GM18907 (cell line): ENCODE measurements around the gene RFTN2.
"Not testable (repeated sequence)": the region's sequence is repeated elsewhere in the genome, so short reads cannot be mapped to it uniquely, and the experiment has no call there.

Source experiments
- ATAC-seq: cut with Tn5 transposase; IDR thresholded peaks from one replicate; pipeline ENCODE4 v1.9.1; 2021; ENCODE audit warnings: mild to moderate bottlenecking, moderate library complexity; ENCODE audit not compliant: unreplicated experiment

The RFTN2 gene

GRCh38 chr2:197675246-197675645 is at the start of gene RFTN2:
Gene RFTN2, minus strand, starts transcription at chr2:197675587. Its CDS starts 129 bp downstream, at chr2:197675458.
- ATAC-seq, result no peak

GRCh38 chr2:197717863-197718262 is 42.5 kb upstream of the RFTN2 start:
- ATAC-seq, result no peak

GRCh38 chr2:197713271-197713670 is 37.9 kb upstream of the RFTN2 start:
- ATAC-seq, result no peak

- ATAC-seq, result no peak
Measured at GRCh38 chr2:197711578-197711977, 36.2 kb upstream of the RFTN2 start.

- ATAC-seq, result peak; percentile 83
Measured at GRCh38 chr2:197710424-197711042, 35.1 kb upstream of the RFTN2 start.

GRCh38 chr2:197709140-197709539 is 33.8 kb upstream of the RFTN2 start:
- ATAC-seq, result not testable (repeated sequence)

GRCh38 chr2:197708331-197708730 is 32.9 kb upstream of the RFTN2 start:
- ATAC-seq, result no peak

- no peak for ATAC-seq
Measured at GRCh38 chr2:197707316-197708213, 32.2 kb upstream of the RFTN2 start.

- no peak for ATAC-seq
Measured at GRCh38 chr2:197706839-197707207, 31.4 kb upstream of the RFTN2 start.

- peak; percentile 42 for ATAC-seq
Measured at GRCh38 chr2:197705912-197706838, 30.8 kb upstream of the RFTN2 start.

- peak; percentile 84 for ATAC-seq
Measured at GRCh38 chr2:197705121-197705911, 29.9 kb upstream of the RFTN2 start, which contains the start of gene MARS2. Gene MARS2, plus strand, starts transcription at chr2:197705369. Its CDS starts 37 bp downstream, at chr2:197705406.

GRCh38 chr2:197704434-197705120 is 29.2 kb upstream of the RFTN2 start:
- ATAC-seq, result peak; percentile 47

- no peak for ATAC-seq
Measured at GRCh38 chr2:197700960-197701359, 25.6 kb upstream of the RFTN2 start.

- ATAC-seq, result not testable (repeated sequence)
Measured at GRCh38 chr2:197699724-197700123, 24.3 kb upstream of the RFTN2 start.

- ATAC-seq, result not testable (repeated sequence)
Measured at GRCh38 chr2:197696571-197696970, 21.2 kb upstream of the RFTN2 start.

- ATAC-seq, result not testable (repeated sequence)
Measured at GRCh38 chr2:197695971-197696370, 20.6 kb upstream of the RFTN2 start.

GRCh38 chr2:197695206-197695605 is 19.8 kb upstream of the RFTN2 start:
- not testable (repeated sequence) for ATAC-seq

- no peak for ATAC-seq
Measured at GRCh38 chr2:197677483-197677882, 2.1 kb upstream of the RFTN2 start.

- ATAC-seq, result no peak
Measured at GRCh38 chr2:197677056-197677455, 1.7 kb upstream of the RFTN2 start.
